Endothelial cell (in vitro differentiated cells): ENCODE results near the gene EFCAB14. TPM values are rescaled to one million over a fixed set of nuclear protein-coding genes. Genes with fewer than 3 reads are reported as not detected.

Experiments
- DNase-seq: peaks from one replicate; pipeline ENCODE4 v3.0.0; 2021; ENCODE audit warnings: low spot score
- H3K27ac Mint-ChIP-seq: one replicate; pipeline ENCODE4 v1.8.0; 2021; ENCODE audit warnings: mixed read lengths, inconsistent platforms; ENCODE audit not compliant: unreplicated experiment
- H3K27me3 Mint-ChIP-seq: one replicate; pipeline ENCODE4 v1.8.0; 2021; ENCODE audit warnings: mild to moderate bottlenecking, moderate library complexity, mixed read lengths, inconsistent platforms; ENCODE audit not compliant: unreplicated experiment
- H3K36me3 Mint-ChIP-seq: one replicate; pipeline ENCODE4 v1.8.0; 2021; ENCODE audit warnings: mild to moderate bottlenecking, low read depth, mixed read lengths, inconsistent platforms; ENCODE audit not compliant: unreplicated experiment
- H3K4me1 Mint-ChIP-seq: one replicate; pipeline ENCODE4 v1.8.0; 2021; ENCODE audit warnings: mild to moderate bottlenecking, mixed read lengths, inconsistent platforms; ENCODE audit not compliant: unreplicated experiment
- H3K4me3 Mint-ChIP-seq: one replicate; pipeline ENCODE4 v1.8.0; 2021; ENCODE audit warnings: mild to moderate bottlenecking, mixed read lengths, inconsistent platforms; ENCODE audit not compliant: unreplicated experiment
- H3K9me3 Mint-ChIP-seq: one replicate; pipeline ENCODE4 v1.8.0; 2021; ENCODE audit warnings: mixed read lengths, inconsistent platforms; ENCODE audit not compliant: unreplicated experiment
- CTCF ChIP-seq: fragments of 200-600 bp; sonication (generic); IDR thresholded peaks from one replicate; pipeline ENCODE4 v1.5.0; 2021; ENCODE audit warnings: antibody characterized with exemption; ENCODE audit not compliant: unreplicated experiment
- total RNA-seq: library from RNA; stranded (reverse); fragmentation: NEBNext Ultra II Directional; extraction: Animal tissue kit (Norgen Biotek cat#: 25700); gene quantifications from one replicate; pipeline ENCODE4 v1.2.1, GENCODE V29; 2021; ENCODE audit not compliant: unreplicated experiment

The EFCAB14 gene
- total RNA-seq, 1 donor from 2014 or later = 325 TPM

GRCh38 chr1:46690931-46691421 is 27.9 kb downstream of the EFCAB14 start:
- no peak for DNase-seq
- Mint-ChIP-seq H3K27me3 (no peaks in the 10 kb centered on the region), H3K9me3 (no peaks in the 10 kb centered on the region), H3K4me1 (peaks cover 22% of the 10 kb centered on the region), H3K4me3 (no peak overlapping the region), H3K27ac (no peak overlapping the region), H3K36me3 (peaks cover 62% of the 10 kb centered on the region)
- no peak for TF ChIP-seq CTCF

DNA sequence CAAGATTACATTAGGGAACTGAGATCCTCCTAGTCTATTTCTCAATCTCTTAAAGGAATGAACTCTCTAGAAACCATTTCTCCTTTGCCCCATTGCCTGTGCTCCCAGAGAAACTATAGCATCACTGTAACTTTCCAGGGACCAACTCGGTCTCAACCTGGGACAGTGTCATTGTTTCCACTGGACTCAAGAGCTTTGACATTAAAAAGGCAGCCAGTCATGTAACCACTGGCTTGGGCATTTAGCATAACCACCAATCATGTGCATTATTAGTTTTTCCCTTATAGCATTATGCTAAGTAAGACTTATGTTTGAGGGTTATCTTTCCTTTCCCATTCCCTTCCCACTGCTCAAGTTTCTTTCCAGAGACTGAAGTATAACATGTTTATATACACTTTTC is 29.0 kb downstream of the EFCAB14 start:
- H3K4me1 Mint-ChIP-seq = peaks cover 22% of the 10 kb centered on the region
- H3K27ac Mint-ChIP-seq = peak overlapping the region; percentile 58
- TF ChIP-seq CTCF = no peak
- no peaks in the 10 kb centered on the region for H3K9me3 Mint-ChIP-seq
- H3K27me3 Mint-ChIP-seq = no peaks in the 10 kb centered on the region
- peaks cover 54% of the 10 kb centered on the region for H3K36me3 Mint-ChIP-seq
- peak overlapping the region; percentile 2 for H3K4me3 Mint-ChIP-seq
- no peak for DNase-seq

GRCh38 chr1:46689356-46689755 is 29.6 kb downstream of the EFCAB14 start:
- Mint-ChIP-seq H3K9me3 (no peaks in the 10 kb centered on the region), H3K4me3 (peak overlapping the region; percentile 81), H3K27me3 (no peaks in the 10 kb centered on the region), H3K27ac (peak overlapping the region; percentile 49), H3K4me1 (peaks cover 22% of the 10 kb centered on the region), H3K36me3 (peaks cover 59% of the 10 kb centered on the region)
- no peak for DNase-seq
- no peak for TF ChIP-seq CTCF

- H3K9me3 Mint-ChIP-seq = no peaks in the 10 kb centered on the region
- TF ChIP-seq CTCF = no peak
- H3K4me1 Mint-ChIP-seq = peaks cover 31% of the 10 kb centered on the region
- DNase-seq = no peak
- peaks cover 73% of the 10 kb centered on the region for H3K36me3 Mint-ChIP-seq
- peak overlapping the region; percentile 49 for H3K27ac Mint-ChIP-seq
- no peaks in the 10 kb centered on the region for H3K27me3 Mint-ChIP-seq
- H3K4me3 Mint-ChIP-seq = peak overlapping the region; percentile 7
Measured at GRCh38 chr1:46687921-46688509, 30.9 kb downstream of the EFCAB14 start.

GRCh38 chr1:46687093-46687659 is 31.7 kb downstream of the EFCAB14 start:
- no peak for DNase-seq
- peaks cover 36% of the 10 kb centered on the region for H3K4me1 Mint-ChIP-seq

More at GRCh38 chr1:46687093-46687659, 31.7 kb downstream of the EFCAB14 start:
- H3K4me3 Mint-ChIP-seq = peak overlapping the region; percentile 43
- H3K27me3 Mint-ChIP-seq = no peaks in the 10 kb centered on the region
- no peak for TF ChIP-seq CTCF
- H3K27ac Mint-ChIP-seq = no peak overlapping the region
- no peaks in the 10 kb centered on the region for H3K9me3 Mint-ChIP-seq
- H3K36me3 Mint-ChIP-seq = peaks cover 74% of the 10 kb centered on the region
